ENCODE data around the gene DIP2C.
"Not testable (repeated sequence)": the region's sequence is repeated elsewhere in the genome, so short reads cannot be mapped to it uniquely, and the experiment has no call there.

The DIP2C gene

DNA sequence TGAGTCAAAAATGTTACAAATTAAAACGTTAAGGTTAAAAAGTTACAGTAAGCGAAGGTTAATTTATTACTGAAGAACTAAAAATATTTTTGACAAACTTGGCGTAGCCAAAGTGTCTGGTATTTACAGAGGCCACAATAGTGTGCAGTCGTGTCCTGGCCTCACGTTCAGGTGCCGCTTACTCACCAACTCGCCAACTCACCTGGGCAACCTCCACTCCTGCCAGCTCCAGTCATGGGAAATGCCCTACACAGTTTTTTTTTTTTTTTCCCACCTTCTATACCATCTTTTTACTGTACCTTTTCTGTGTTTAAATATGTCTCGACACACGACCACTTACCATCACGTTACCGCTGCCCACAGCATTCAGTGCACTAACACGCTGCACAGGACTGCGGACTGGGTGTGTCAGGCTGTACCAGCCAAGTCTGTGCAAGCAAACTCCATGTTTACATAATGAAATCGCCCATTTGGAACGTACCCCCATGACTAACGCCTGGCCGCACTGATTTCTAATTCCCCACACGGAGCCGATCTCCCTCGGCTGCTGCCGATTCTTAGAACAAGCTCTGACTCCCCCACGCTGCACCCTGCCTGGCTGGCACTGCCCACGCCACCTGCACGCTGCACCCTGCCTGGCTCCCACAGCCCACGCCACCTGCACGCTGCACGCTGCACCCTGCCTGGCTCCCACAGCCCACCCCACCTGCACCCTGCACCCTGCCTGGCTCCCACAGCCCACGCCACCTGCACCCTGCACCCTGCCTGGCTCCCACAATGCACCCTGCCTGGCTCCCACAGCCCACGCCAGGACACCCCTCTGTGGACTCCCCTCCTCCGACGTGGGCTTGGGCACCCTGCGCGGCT, 351.1 kb downstream of the DIP2C start:
- no peak for FAIRE-seq

DNA sequence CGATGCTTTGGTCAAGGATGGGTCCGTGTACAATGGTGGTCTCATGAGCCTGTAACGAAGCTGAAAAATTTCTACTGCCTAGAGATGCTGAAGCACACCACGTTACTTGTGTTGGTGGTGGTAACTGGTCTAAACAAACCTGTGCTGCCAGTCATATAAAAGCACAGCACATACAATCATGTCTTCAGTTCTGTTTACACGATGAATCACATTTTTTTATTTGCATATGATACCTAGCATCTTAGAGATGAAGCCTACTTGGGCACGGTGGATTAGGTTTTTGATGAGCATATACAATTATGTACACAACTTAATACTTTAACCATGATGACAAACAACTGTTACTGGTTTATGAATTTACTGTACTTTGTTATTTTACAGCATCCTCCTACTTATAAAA, 353.2 kb downstream of the DIP2C start:
- no peak for FAIRE-seq

DNA sequence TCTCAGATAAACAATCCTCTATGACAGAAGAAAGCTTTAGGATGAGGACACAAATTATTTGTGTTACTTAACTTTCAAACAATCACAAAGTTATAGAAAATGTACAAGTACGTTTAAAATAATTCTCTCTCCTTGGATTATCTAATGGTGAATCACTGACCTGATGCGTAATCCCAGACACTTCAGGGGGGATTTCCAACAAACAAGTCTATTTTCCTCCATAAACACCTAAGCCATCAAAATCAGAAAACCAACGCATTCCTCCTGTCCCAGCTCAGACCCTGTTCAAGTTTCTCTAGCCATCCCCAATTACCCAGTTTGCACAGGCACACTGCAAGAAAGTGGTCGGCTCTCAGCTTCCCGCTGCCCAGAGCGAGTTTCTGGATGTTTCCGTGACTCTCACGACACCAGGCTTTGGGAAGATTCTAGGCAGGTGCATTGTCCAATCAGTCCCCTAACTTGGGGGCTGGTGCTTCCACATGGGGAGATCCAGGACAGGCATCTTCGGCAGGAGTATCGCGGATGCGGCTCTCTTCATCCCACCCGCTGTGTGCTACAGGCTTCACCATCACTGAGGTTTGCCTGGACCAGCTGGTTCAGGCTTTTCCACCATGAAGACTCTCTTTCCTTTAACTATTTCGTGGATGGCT, 354.2 kb downstream of the DIP2C start:
- no peak for FAIRE-seq

DNA sequence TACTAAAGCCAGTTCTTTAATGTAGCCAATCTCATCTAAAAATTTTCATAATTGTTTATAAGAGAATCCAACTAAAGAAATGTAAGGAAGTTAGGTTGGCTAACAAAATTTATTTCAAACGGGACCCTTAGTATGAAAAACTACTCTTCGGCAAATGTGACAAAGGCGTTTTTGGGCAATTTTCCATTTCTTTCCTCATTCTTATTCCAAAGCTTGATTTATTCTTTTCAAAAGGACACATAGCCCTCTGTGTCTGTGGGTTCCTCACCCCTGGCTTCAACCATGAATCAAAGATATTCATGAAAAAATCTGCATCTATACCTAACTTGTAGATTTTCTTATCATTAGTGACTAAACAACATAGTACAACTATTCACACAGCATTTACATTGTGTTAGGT, 358.3 kb downstream of the DIP2C start:
- FAIRE-seq, result no peak

DNA sequence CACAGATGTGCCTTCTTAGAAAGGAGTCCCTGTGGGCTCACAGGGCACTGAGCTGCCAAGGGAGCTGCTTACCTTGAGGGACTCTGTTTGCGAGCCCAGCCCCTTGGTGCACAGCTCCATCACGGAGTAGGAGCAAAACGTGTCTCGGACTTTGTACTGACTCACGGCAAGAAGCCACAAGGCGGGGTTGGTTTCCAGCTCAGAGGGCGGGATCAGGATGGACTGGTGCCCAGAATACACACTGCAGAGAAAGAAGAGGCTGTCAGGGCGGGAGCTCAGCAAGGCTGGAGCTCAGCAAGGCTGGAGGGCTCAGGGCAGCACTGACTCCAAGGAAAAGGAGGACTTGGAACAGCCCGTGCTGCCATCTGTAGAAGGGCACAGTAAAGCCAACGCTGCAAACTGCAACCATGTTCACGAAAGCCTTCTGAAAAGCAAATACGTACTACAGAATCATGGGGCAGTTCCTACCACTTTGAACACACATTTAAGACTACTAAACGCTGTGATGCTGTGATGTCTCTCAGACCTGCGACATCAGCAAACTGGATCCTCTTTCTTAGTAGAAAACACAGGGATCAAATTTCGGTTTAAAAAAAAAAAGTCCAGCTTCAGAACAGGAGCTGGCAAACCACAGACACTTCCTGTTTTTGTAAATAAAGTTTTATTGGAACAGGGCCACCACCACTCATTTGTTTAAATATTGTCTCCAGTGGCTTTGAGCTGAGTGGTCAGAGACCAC, 359.9 kb downstream of the DIP2C start:
- no peak for FAIRE-seq

DNA sequence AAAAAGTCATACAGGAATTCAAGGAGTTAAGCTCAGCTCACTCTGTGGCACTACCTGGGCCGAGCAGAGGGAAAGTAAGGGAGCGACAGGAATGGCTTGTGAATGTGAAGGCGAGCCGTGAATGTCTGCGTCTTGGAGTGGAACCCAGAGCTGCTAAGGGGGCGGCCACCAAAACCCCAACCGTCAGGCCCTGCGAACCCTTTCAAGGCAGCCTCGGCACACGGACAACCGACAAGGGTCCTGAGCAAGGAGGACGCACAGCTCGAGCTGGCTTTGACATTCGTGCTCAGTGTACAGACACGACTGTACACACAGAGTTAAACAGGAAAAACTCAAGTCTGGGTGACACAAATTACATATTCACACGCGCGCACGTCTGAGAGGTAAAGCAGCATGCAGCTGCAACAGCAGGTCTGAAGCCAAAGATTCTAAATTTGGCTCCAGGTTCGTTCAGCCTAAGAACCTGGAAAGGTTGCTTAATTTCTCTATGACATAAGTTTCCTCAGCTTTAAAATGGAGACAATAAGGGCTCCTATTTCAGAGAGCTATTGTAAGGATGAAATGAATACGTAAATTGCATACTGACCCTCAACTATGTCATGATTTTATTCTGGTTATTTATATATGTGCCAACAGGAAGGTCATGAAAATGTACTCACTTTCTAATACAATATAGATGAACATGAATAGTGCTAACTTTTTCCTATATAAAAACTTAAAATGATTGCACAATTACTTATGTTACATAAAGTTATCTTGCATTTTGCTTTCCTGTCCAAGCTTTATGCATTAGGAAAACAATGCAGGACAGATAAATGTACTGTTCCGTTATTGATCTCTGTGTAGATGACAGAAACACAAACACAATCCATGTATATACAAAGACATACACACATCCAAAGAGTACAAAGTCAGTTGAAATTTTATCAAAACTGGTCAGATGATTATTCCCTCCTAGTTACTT, 361.3 kb downstream of the DIP2C start:
- FAIRE-seq, result no peak

DNA sequence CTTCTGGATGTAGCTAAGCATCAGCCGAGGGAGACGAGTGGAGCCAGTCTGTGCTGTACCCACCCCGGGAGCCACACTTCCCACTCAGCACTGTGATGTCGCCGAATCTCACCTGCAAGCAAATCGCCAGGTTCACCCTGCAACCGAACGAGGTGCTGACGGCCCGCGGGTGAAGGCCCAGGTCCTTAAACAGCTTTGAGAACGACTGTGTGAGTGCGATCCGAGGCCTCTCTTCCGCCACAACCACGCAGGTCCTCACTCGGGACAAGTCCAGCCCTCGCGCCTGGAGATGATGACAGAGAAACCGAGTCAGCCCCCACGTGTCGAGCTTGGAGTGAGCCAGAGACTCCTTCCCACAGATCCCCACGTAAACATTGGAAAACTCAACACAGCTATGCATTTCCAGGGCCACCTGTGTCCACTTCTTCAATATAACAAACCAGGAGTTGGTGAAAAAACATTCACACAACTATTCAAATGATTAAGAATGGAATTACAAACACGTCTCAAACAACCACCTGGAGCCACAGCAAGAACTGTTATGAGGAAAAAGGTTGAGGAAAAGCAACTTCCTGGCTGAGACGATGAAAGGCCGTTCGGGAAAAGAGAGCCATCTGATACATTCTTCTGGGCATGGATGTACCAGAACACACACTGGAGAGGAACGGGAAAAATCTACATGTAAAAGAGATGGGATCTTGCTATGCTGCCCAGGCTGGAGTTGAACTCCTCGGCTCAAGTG, 362.4 kb downstream of the DIP2C start:
- FAIRE-seq, result no peak

DNA sequence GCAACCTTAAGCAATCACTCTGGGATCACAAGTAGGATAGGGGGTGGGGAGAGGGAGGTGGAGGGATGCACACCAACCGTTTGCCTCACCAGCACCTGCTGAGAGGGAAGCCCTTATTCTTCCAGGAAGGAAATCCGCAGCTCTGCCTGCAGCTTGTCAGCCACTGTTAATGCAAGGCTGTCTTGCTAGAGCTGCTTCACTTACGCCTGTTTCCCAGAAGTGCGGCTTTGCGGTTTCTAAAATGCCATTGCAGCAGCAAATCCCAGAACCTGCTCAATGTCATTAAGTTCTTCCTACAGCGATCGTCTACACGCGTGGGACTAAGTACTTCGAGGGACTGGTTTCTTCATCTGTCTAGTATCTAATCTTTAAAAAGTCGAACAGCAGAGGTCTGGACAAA, 363.1 kb downstream of the DIP2C start:
- no peak for FAIRE-seq

DNA sequence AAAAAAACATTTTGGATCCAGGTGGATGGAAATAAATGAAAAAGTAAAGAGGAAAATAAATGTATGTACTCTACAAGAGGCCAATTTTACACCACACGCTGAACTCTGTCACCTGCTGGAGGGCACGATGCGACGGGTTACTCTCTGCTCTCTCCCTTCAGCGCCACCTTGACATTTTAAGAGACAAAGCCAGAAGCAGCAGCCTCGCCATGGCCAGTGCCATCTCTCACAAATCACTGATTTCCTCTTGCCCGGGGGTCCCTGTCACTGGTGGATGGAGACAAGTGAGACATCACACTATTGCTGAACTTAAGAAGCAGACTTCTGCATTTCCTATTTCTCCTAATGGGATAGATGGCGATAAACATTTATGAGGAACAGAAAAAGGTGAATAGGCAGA, 364.2 kb downstream of the DIP2C start:
- no peak for FAIRE-seq

DNA sequence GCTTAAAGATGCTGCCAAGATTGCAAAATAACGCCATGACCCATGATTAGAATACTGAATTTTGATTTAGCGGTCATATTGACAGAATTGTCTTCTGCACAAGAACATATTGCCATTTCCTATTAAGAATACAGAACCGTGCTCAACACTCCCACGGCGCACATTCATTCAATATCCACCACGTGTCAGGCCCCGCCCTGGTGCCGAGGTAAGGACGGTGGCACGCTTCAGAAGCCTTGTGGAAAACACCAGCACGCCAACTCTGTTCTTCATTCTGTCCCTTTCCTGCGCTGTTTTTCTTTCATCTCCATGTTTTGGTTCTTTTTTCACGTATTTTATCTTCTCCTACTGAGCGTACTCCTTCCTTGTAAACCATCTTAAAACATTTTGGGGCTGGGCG, 364.9 kb downstream of the DIP2C start:
- no peak for FAIRE-seq

DNA sequence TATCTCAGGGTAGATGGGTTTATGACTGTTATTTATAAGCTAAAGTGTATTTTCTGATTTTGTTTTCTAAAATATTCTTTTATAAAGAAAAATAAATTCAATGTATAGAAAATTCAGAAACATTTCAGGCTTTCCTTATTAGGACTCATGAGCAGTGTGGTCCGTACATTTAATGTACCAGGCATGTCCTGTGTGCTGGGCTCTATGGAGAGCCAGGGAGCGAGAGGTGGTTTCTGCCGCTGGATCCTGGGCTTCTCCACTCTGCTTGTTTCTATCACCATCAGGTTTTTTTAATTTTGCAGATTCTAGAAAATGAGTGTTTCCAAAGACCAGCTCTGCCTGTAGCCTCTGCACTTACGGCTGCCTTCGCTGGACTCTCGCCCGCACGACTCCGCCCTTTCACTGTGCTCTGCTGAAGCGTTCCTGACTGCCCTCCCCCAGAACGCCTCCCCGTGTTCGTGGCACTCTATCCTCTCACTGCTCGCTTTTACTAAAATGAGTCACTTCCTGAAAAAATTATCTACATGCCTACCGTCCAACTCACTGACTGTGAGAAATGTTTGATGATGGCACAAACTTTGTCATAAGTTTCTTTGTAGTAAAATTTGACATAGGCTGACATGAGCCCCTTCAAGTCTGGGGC, 365.7 kb downstream of the DIP2C start:
- no peak for FAIRE-seq

DNA sequence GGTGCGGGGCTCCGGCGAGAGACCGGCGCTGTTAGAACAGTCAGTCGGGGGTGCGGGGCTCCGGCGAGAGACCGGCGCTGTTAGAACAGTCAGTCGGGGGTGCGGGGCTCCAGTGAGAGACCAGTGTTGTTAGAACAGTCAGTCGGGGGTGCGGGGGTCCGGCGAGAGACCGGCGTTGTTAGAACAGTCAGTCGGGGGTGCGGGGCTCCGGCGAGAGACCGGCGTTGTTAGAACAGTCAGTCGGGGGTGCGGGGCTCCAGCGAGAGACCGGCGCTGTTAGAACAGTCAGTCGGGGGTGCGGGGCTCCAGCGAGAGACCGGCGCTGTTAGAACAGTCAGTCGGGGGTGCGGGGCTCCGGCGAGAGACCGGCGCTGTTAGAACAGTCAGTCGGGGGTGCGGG, 366.4 kb downstream of the DIP2C start:
- not testable (repeated sequence) for FAIRE-seq

DNA sequence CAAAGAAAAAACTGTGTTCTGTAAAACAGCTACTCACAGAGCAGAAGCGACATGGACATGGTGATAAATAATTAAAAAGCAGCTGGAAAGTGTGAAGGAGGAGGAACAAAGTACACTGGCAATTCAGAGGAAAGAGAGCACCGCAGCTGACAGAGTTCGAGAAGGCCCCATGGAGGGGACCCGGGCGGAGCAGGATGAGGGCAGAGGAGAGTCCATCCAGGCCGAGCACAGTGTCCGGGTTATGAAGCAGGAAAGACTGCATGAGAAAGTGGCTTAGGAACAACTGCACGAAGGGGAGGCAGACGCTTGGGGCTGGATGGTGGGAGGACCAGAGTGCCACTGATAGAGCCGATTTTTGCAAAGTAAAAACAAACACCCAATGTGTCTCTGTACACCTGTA, 368.7 kb downstream of the DIP2C start:
- FAIRE-seq, result no peak

DNA sequence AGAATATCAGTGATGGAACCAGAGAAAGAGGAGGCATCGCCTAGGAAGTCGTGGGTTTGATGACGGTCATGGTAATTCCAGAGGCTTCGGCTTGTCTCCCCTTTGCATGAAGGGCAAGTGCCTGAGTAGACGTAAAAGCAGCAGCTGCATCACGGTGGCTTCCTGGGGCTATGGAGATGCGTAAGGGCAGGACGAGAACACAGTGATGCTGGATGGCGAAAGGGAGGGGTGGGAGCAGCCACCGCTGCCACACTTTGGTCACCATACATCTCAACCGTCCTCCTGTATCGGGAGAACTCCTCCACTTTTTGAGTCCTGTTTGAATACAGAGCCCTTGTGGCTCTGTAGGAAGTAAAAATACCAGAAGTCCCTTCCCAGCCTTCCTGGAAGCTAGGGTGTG, 371.5 kb downstream of the DIP2C start:
- no peak for FAIRE-seq

DNA sequence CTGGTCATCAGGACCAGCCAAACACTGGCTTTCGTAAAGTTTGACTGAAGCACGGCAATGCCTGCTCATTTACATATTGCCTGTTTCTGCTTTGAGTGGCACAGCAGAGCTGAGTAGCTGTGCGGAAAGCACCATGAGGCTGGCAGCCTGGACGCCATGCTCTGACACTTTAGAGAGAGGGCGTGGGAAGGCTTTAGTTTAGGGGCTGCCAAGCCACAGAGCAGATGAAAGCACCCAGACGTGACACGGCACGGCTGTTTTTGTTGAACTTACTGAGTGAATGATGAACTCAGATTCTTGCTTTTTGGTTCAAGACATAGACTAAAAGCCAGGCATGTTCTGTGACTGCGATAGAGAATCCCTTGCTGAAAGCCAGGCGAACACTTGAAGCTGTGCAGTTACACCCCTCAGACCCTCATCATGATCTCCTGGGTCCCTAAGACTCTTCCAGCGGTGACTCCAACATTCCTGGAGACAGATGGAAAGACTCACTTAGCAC, 372.1 kb downstream of the DIP2C start:
- no peak for FAIRE-seq

DNA sequence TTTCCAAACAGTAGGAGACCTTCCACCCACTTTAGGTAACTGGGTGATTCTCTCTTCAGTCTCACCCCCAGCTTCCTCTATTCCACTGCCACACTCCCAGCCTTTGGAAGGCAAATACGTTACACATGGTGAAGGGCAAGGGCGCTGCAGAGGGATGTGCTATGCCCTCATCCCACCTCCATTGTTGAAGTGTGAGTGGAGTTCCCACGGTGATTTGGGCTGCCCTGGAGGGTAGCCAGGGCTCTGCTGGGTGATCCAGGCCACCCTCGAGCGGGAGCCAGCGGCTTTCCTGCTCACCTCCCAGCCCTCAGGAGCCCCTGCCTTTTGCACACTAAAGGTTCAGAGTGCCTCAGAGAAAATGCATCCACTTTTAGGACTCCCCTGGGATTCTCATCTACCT, 373.1 kb downstream of the DIP2C start:
- FAIRE-seq, result no peak

DNA sequence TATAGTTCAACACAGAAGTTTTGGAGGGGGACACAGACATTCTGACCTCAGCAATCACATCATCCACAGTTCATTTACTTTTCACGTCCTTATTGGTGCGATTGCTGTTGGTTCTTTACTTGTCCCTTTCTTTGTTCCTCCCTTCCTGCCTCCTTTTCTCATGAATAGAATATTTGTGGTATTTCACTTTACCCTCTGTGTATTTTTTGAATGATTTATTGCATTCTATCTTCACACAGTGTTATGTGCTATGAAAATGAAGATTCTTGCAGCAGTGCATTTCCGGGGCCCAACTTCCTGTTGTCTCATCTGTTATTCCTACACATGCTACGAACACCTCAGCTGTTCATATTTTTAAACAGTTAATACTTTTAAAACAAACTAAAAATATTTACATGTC, 374.6 kb downstream of the DIP2C start:
- FAIRE-seq, result no peak

DNA sequence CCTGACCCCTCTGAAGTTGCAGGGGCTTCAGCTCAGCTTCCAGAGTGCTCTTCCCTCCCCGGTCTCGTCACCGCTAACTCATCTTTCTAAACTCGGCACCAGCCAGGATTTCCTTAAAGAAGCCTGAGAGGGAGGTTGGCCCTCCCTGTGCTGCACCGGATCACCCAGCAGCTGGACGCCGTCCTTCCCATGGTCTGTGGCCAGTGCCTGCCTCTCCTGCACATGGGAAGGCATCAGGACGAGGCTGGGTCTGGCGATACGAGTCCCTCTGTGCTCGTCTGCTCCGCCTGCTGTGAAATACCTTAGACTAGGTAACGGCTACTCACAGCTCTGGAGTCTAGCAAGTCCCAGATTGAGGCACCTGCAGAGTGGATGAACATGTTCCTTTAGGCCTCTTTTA, 375.1 kb downstream of the DIP2C start:
- FAIRE-seq, result no peak

DNA sequence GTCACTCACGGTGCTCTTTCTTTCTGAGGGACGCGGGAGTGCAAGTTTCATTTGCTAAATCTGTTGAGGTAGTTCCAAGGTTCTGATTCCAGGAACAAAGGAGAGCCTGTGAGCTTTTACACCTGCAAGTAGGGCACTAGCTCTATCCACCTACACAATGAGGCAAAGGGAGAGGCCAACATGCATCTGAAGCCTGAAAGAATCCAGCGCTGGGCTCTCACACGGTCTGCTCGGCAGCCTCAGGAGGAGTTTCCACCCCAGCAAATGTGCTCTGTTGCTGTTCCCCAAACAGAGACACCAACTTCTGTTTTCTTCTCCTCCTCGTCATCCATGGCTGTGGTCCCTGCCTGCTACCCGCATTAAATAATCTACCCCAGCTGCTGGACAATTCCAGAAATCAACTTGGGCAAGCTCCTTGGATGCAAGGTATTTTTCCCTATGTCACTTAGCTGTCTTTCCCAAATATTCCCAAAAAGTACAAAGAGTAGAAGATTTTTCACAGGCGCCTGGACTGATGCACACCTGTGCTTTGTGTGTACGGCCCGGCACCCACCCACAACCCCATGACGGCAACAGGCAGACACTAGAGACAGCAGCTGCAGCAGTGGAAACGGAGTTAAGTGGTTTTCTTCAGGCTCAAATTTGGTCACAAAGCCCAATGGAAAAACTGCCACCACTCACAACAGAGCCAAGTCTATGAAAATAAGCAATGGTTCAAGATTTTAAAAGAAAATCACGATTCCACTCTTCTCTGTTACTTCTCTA, 377.4 kb downstream of the DIP2C start:
- FAIRE-seq, result no peak

DNA sequence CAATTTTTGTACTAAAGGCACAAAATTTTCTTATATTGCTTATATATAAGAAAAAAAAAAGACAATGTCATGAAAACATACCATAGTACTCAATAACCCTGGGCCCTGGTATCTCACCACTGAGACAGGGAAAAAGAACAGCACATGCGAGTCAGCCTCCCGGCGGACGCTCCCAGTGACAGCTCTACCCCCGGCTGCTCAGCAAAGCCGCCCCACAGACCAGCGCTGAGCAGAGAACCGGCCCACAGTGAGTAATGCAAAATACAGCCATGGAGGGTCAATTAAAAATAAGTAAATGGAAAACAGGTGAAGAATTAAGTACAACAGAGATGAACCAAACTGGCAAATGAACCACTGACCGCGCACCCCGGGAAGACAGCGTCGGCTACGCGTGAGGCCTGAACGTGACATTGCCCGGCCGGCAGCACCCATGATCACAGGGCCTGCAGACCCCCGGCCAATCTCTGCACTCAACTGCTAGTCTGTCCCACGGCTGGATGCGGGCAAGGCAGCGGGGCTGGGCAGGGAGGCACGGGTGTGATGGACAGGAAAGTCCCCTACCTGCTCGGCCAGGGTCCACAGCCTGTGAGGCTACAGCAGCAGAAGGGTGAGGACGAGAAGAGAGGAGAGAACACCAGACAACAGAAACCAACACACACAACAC, 378.4 kb downstream of the DIP2C start:
- FAIRE-seq, result no peak

All from TTC549 (cell line).